Omental fat pad (tissue), 4 donors: ENCODE measurements around the gene SPTBN4. TPM values are rescaled to one million over a fixed set of nuclear protein-coding genes. Genes with fewer than 3 reads are reported as not detected.
A peak's percentile ranks its signal among the peaks of the same experiment; 100 is the strongest.

Experiments used
- ATAC-seq: fragments of 150-250 bp; one replicate; pipeline ENCODE4 v1.9.1; 2016; ENCODE audit warnings: mild to moderate bottlenecking, moderate library complexity; ENCODE audit not compliant: low FRiP score
- DNase-seq: peaks from one replicate; pipeline ENCODE4 v3.0.0-alpha.2; 2019; ENCODE audit warnings: low spot score
- total RNA-seq, 4 donors: library from RNA; depleted of rRNA; stranded (reverse); fragments of >200 nt; gene quantifications; one replicate each; pipeline ENCODE4 v1.1.0, GENCODE V29; 2016
- TF ChIP-seq, protein P1 (sequence below), 3 donors: fragments of 450-650 bp; IDR thresholded peaks; one replicate each; pipeline ENCODE4 v1.5.1; 2016 to 2017; ENCODE audit warnings: antibody characterized with exemption in 3 of 3, mild to moderate bottlenecking in 3 of 3, moderate library complexity in 2 of 3

The SPTBN4 gene
- total RNA-seq, 4 donors from 2014 or later = 1.4 to 3.2 (median 3.0) TPM

DNA sequence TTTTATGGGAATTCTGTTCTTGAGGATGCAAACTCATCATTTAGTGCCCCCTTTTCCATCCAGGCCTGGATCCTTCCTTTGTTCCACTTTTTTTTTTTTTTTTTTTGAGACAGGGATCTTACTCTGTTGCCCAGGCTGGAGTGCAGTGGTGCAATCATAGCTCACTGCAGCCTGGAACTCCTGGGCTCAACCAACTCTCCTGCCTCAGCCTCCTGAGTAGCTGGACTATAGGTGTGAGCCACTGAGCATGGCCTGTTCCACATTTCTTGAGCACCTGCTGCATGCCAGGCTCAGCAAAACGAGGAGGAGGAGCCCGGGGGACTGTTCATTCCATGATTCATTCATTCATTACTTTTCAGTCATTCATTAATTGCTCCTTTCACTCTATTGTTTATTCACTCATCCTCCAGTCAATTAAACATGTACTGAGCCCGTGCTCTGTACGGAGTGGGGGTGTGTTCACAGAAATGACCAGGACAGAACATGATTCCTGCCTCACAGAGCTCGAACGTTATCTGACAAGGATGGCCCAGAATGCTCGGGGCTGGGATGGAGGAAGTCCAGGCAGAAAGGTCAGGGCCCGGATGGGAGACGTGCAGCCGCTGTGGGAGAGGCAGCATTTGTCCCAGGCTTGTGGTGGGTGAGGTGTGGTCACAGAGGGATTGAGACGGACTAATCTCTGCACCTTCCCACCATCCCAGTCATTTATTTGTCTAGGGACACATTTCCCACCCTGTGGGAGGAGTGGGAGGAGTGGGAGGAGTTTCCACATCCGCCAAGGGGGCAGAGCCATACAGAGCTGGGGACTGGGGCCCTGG is 58.6 kb downstream of the SPTBN4 start:
- no peak for ATAC-seq
- TF ChIP-seq, protein P1, sequence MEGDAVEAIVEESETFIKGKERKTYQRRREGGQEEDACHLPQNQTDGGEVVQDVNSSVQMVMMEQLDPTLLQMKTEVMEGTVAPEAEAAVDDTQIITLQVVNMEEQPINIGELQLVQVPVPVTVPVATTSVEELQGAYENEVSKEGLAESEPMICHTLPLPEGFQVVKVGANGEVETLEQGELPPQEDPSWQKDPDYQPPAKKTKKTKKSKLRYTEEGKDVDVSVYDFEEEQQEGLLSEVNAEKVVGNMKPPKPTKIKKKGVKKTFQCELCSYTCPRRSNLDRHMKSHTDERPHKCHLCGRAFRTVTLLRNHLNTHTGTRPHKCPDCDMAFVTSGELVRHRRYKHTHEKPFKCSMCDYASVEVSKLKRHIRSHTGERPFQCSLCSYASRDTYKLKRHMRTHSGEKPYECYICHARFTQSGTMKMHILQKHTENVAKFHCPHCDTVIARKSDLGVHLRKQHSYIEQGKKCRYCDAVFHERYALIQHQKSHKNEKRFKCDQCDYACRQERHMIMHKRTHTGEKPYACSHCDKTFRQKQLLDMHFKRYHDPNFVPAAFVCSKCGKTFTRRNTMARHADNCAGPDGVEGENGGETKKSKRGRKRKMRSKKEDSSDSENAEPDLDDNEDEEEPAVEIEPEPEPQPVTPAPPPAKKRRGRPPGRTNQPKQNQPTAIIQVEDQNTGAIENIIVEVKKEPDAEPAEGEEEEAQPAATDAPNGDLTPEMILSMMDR (IDR thresholded peaks at IDR 0.05) = no peak
- DNase-seq = no peak

DNA sequence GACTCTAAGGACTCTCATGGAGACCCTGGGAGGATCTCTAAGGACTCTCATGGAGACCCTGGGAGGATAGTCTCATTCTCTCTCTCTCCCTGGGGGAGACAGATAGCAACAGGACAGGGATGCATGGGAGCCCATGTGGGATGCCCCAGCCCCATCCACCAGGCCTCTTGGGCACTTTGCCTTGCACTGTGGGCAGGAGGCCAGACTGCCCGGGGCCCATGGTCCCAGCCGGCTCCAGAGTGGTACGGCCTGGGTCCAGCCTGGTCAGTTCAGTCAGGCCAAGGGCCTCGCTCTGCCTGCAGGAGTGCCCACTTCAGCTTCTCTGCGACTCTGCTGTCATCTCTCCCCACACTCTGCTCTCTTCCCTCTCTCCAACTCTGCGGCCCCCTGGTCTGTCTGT is 61.3 kb downstream of the SPTBN4 start:
- ATAC-seq (no peak), DNase-seq (no peak)
- TF ChIP-seq, protein P1 (IDR thresholded peaks at IDR 0.05) = no peak

DNA sequence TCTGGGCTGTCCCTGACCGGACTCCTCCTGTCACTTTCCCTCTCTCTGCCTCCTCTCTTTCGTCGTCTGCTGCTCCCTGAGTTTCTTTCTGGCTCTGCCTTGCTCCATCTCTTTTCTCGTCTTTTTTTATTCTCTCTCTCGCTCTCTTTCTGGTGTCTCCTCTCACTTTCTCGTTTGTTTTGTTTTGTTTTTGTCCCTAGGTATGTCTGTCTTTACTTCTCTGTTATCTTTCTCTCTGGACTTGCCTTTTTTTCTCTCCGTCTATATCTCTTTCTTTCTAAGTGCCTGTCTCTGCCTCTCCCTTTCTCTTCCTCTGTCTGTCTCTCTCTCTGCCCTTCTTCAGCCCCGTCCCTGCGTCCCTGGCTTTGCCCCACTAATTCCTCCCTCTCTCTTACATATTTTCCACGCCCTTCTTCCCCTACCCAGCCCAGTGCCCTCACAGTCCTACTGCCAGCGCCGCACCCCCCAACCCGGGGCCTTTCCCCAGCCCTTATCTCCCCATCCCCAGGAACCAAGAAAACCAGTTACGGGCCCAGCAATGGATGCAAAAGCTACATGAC is 61.8 kb downstream of the SPTBN4 start:
- DNase-seq (no peak), ATAC-seq (no peak)
- TF ChIP-seq, protein P1 (IDR thresholded peaks at IDR 0.05) = no peak

DNA sequence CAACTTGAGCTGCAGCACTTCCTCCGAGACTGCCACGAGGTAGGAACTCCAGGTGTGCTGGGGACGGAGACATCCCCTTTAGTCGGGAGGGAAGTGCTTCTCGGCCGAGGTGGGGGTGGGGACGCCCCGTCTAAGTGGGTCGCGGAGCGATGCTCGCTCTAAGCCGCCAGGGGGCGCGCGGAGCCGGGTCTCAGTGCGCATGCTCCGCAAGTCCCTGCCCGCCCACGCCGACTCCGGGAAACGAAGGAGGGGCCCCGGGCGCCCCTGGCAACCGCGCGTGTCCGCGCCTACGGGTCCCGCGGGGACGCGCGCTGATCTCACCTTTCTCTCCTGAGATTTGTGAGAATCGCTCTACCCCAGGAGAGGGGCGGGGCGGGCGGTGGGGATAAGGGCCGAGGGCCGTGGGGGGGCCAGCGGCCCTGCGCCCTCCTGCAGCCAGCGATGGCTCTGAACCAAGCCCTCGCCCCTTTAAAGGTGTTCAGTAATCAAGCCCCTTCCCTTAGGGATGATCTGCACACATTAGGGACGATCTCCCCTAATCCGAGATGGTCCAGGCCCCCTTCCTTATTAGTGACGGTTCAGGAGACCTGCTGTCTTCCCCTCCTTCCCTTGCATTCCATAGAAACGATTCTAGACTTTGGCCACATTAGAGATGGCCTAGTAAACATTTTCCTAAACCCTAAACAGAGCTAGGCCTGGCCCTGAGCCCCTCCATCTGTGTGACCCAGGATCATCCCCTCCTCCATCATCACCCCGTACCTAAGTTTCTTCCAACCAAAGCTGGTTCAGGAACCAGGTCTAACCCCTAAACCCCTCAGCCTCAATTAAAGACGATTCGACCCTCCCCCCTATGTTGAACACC is 62.5 kb downstream of the SPTBN4 start:
- TF ChIP-seq, protein P1 (IDR thresholded peaks at IDR 0.05) = peak in 2 of 3 donors; percentile 82 to 85
- peak; percentile 72 for DNase-seq
- peak; percentile 84 for ATAC-seq

DNA sequence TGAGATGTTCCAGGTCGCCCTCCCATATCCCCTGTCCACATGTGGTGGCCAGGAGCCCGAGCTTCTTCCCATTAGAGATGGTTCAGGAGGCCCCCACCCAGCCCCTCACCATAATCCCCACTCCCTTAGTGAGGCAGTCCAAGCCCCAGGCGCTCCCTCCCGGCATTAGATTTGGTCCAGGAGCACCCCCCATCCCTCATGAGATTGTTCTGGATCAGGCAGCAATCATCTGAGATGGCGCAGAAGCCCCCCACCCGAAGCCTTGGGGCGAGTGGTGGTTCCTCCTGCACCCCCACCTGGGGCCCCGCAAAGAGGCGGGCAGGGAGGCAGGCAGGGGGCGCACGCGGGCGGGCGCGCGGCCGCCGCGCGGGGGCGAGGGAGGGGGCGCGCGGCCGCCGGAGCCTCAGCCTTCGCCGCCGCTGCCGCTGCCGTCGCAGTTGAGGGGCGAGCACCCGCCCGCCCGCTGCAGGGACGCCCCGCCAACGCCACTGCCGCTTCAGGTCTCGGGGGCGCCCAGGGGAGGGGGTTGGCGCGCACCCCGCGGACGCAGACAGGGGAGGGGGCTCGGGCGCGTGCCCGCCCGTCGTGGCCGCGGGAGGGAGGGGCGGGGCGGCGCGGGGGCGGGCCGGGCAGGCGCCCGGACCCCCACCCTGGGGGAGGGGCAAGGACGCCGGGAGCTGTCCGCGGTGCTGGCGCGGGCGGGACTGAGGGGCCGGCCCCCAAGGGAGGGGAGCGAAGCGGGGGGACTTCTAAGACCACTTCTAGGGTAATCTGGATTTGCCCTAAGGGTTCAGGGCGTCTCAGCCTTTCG is 63.5 kb downstream of the SPTBN4 start:
- ATAC-seq = no peak
- no peak for DNase-seq
- TF ChIP-seq, protein P1 (IDR thresholded peaks at IDR 0.05) = no peak

DNA sequence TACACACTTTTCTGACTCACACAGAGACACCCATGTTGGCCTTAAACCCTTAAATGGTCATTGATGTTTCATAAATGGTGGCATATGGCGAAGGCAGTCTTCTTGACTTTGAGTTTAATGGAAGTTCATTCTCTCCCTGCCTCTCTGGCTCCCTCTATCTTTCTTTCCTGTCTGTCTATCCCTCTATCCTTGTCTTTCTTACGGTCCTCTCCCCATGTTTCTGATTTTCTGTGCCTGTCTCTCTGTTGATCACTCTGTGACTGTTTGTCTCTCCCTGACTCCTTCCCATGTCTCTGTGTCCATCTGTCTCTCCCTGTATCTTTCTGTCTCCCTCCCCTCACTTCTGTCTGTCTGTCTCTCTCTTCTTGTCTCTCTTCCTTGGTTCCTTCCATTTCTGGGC is 66.7 kb downstream of the SPTBN4 start:
- DNase-seq = no peak
- TF ChIP-seq, protein P1 (IDR thresholded peaks at IDR 0.05) = no peak
- ATAC-seq = no peak
